Neuronal stem cell (in vitro differentiated cells): ENCODE results near the gene NRXN3.

Source experiments
- DNase-seq: peaks from one replicate; pipeline ENCODE4 v3.0.0-alpha.2; 2013; ENCODE audit warnings: low spot score
- H2AFZ ChIP-seq: one replicate; pipeline ENCODE4 v1.6.1; 2013; ENCODE audit warnings: mild to moderate bottlenecking, low read length, inconsistent platforms
- H2AK5ac ChIP-seq: 2 replicates; pipeline ENCODE4 v1.6.1; 2013; ENCODE audit warnings: low read depth, mild to moderate bottlenecking, inconsistent platforms, low read length, moderate library complexity, mixed read lengths
- H2BK120ac ChIP-seq: 2 replicates; pipeline ENCODE4 v1.6.1; 2013; ENCODE audit warnings: low read depth, mild to moderate bottlenecking, inconsistent platforms, low read length, moderate library complexity, mixed read lengths
- H2BK12ac ChIP-seq: one replicate; pipeline ENCODE4 v1.6.1; 2013; ENCODE audit warnings: low read length, inconsistent platforms
- H2BK15ac ChIP-seq: 2 replicates; pipeline ENCODE4 v1.6.1; 2013; ENCODE audit warnings: mild to moderate bottlenecking, low read length, inconsistent platforms, mixed read lengths
- H2BK5ac ChIP-seq: one replicate; pipeline ENCODE4 v1.6.1; 2013; ENCODE audit warnings: inconsistent platforms, mild to moderate bottlenecking, low read length, moderate library complexity
- H3K14ac ChIP-seq: one replicate; pipeline ENCODE4 v1.6.1; 2013; ENCODE audit warnings: low read length, inconsistent platforms
- H3K18ac ChIP-seq: 2 replicates; pipeline ENCODE4 v1.6.1; 2013; ENCODE audit warnings: low read length, inconsistent platforms
- H3K23ac ChIP-seq: 2 replicates; pipeline ENCODE4 v1.6.1; 2013; ENCODE audit warnings: low read depth, mild to moderate bottlenecking, mixed read lengths, low read length, inconsistent platforms; ENCODE audit not compliant: poor library complexity
- H3K27ac ChIP-seq: replicated peaks from 3 replicates; pipeline ENCODE4 v1.5.1; 2013; ENCODE audit warnings: low read length, inconsistent platforms
- H3K27me3 ChIP-seq, 3 experiments: 2 replicates each; pipeline ENCODE4 v1.6.1; 2013; ENCODE audit warnings: low read length in 3 of 3, mild to moderate bottlenecking in 2 of 3, inconsistent platforms in 1 of 3, low read depth in 1 of 3, mixed read lengths in 1 of 3, moderate library complexity in 1 of 3; ENCODE audit not compliant: control insufficient read depth in 3 of 3, insufficient read depth in 3 of 3
- H3K36me3 ChIP-seq, 2 donors: replicated peaks in 1 of 2; 2 replicates each; pipeline ENCODE4 v1.6.1; 2013; ENCODE audit warnings: low read length in 2 of 2; ENCODE audit not compliant: control insufficient read depth in 2 of 2, insufficient read depth in 2 of 2
- H3K4ac ChIP-seq: 2 replicates; pipeline ENCODE4 v1.6.1; 2013; ENCODE audit warnings: inconsistent platforms, mild to moderate bottlenecking, low read length, moderate library complexity
- H3K4me1 ChIP-seq, 2 donors: 1 replicate in 1 of 2; 2 replicates in 1 of 2; pipeline ENCODE4 v1.6.1; 2013; ENCODE audit warnings: low read length in 2 of 2, low read depth in 1 of 2; ENCODE audit not compliant: control insufficient read depth in 2 of 2, insufficient read depth in 1 of 2
- H3K4me2 ChIP-seq: one replicate; pipeline ENCODE4 v1.6.1; 2013; ENCODE audit warnings: mild to moderate bottlenecking, low read length, inconsistent platforms; ENCODE audit not compliant: insufficient read depth, poor library complexity, severe bottlenecking
- H3K4me3 ChIP-seq, 2 donors: 2 replicates each; pipeline ENCODE4 v1.5.1; 2013; ENCODE audit warnings: low read length in 2 of 2, mild to moderate bottlenecking in 2 of 2, inconsistent platforms in 1 of 2, moderate library complexity in 1 of 2
- H3K79me1 ChIP-seq: one replicate; pipeline ENCODE4 v1.6.1; 2013; ENCODE audit warnings: low read depth, mild to moderate bottlenecking, inconsistent platforms, low read length, moderate library complexity
- H3K9ac ChIP-seq: one replicate; pipeline ENCODE4 v1.6.1; 2013; ENCODE audit warnings: mild to moderate bottlenecking, low read depth, low read length, inconsistent platforms; ENCODE audit not compliant: poor library complexity
- H3K9me3 ChIP-seq, 2 donors: replicated peaks in 1 of 2; 2 replicates each; pipeline versions ENCODE3 to v1.6.1; 2013; ENCODE audit warnings: low read length in 2 of 2, mild to moderate bottlenecking in 2 of 2, inconsistent platforms in 1 of 2, low read depth in 1 of 2, mixed read lengths in 1 of 2, moderate library complexity in 1 of 2; ENCODE audit not compliant: control insufficient read depth in 2 of 2, insufficient read depth in 1 of 2
- H4K8ac ChIP-seq: one replicate; pipeline ENCODE4 v1.6.1; 2013; ENCODE audit warnings: low read depth, mild to moderate bottlenecking, inconsistent platforms, low read length, moderate library complexity
- H4K91ac ChIP-seq: one replicate; pipeline ENCODE4 v1.6.1; 2013; ENCODE audit warnings: low read length, low read depth, mild to moderate bottlenecking, inconsistent platforms; ENCODE audit not compliant: poor library complexity
- WGBS, 2 donors: extraction: QIAGEN DNeasy Blood & Tissue Kit; methylation state at CpG; one replicate each; pipeline ENCODE4 v1.1.7; 2013; ENCODE audit warnings: missing lambda C conversion rate in 2 of 2, mixed read lengths in 1 of 2; ENCODE audit not compliant: insufficient read length in 2 of 2, insufficient replicate concordance in 1 of 2; ENCODE audit errors: extremely low coverage in 2 of 2; 5-methylcytosine and 5-hydroxymethylcytosine counted together

NRXN3 gene

GRCh38 chr14:79542121-79542520 lies 1371.9 kb downstream of the NRXN3 start:
- Histone ChIP-seq H3K27me3 (no peaks in the 10 kb centered on the region), H3K9ac (no peak overlapping the region), H2AFZ (no peak overlapping the region), H2AK5ac (no peak overlapping the region), H3K18ac (no peak overlapping the region), H4K91ac (no peak overlapping the region), H3K23ac (no peak overlapping the region), H2BK120ac (no peak overlapping the region), H2BK15ac (no peak overlapping the region), H3K4me2 (no peak overlapping the region), H3K36me3 (no peaks in the 10 kb centered on the region), H3K14ac (no peak overlapping the region), H3K27ac (no peak overlapping the region), H2BK12ac (no peak overlapping the region), H3K79me1 (no peaks in the 10 kb centered on the region), H4K8ac (no peak overlapping the region), H3K4me1 (peaks cover 0 to 2% of the 10 kb centered on the region in 2 donors), H3K9me3 (no peaks in the 10 kb centered on the region), H3K4me3 (no peak overlapping the region), H2BK5ac (no peak overlapping the region), H3K4ac (no peak overlapping the region)
- WGBS, 2 donors: no CpG with 5 or more reads among the region's 3 CpGs
- DNase-seq: no peak

GRCh38 chr14:79543348-79543747 lies 1373.2 kb downstream of the NRXN3 start:
- no peak overlapping the region for H2BK5ac ChIP-seq
- H3K9ac ChIP-seq: no peak overlapping the region
- H2BK15ac ChIP-seq: no peak overlapping the region
- H3K27ac ChIP-seq: no peak overlapping the region
- no peak overlapping the region for H3K14ac ChIP-seq
- no peak overlapping the region for H3K18ac ChIP-seq
- H3K4me2 ChIP-seq: no peak overlapping the region
- H3K9me3 ChIP-seq: no peaks in the 10 kb centered on the region
- H2AK5ac ChIP-seq: no peak overlapping the region
- no peak overlapping the region for H4K8ac ChIP-seq
- no peak for DNase-seq
- no peak overlapping the region for H3K4me3 ChIP-seq
- no peaks in the 10 kb centered on the region for H3K27me3 ChIP-seq
- H3K36me3 ChIP-seq: no peaks in the 10 kb centered on the region
- H2BK12ac ChIP-seq: no peak overlapping the region
- no peaks in the 10 kb centered on the region for H3K79me1 ChIP-seq
- H4K91ac ChIP-seq: no peak overlapping the region
- peaks cover 0 to 2% of the 10 kb centered on the region in 2 donors for H3K4me1 ChIP-seq
- no peak overlapping the region for H3K4ac ChIP-seq
- H2AFZ ChIP-seq: no peak overlapping the region
- no CpG with 5 or more reads among the region's 1 CpG for WGBS, 2 donors
- no peak overlapping the region for H2BK120ac ChIP-seq
- H3K23ac ChIP-seq: no peak overlapping the region

GRCh38 chr14:79543967-79544697 lies 1374.0 kb downstream of the NRXN3 start:
- Histone ChIP-seq H2BK120ac (no peak overlapping the region), H4K91ac (no peak overlapping the region), H3K79me1 (no peaks in the 10 kb centered on the region), H3K23ac (no peak overlapping the region), H3K4ac (no peak overlapping the region), H3K18ac (no peak overlapping the region), H3K4me3 (no peak overlapping the region), H3K27me3 (no peaks in the 10 kb centered on the region), H3K9me3 (no peaks in the 10 kb centered on the region), H3K4me1 (peaks cover 0 to 4% of the 10 kb centered on the region in 2 donors), H3K4me2 (no peak overlapping the region), H3K27ac (no peak overlapping the region), H3K9ac (no peak overlapping the region), H2BK15ac (no peak overlapping the region), H2BK12ac (no peak overlapping the region), H4K8ac (no peak overlapping the region), H3K14ac (no peak overlapping the region), H2AFZ (no peak overlapping the region), H2BK5ac (no peak overlapping the region), H2AK5ac (no peak overlapping the region), H3K36me3 (no peaks in the 10 kb centered on the region)
- WGBS, 2 donors: no CpG with 5 or more reads among the region's 7 CpGs
- DNase-seq: no peak

GRCh38 chr14:79544698-79545070 lies 1374.5 kb downstream of the NRXN3 start:
- Histone ChIP-seq H2AK5ac (no peak overlapping the region), H3K18ac (no peak overlapping the region), H3K23ac (no peak overlapping the region), H4K8ac (no peak overlapping the region), H3K9ac (no peak overlapping the region), H3K79me1 (no peaks in the 10 kb centered on the region), H4K91ac (no peak overlapping the region), H3K9me3 (no peaks in the 10 kb centered on the region), H2BK120ac (no peak overlapping the region), H2AFZ (no peak overlapping the region), H3K27me3 (no peaks in the 10 kb centered on the region), H2BK15ac (no peak overlapping the region), H3K14ac (no peak overlapping the region), H2BK12ac (no peak overlapping the region), H3K4ac (no peak overlapping the region), H3K4me1 (peaks cover 0 to 4% of the 10 kb centered on the region in 2 donors), H3K4me3 (no peak overlapping the region), H3K36me3 (no peaks in the 10 kb centered on the region), H3K27ac (no peak overlapping the region), H3K4me2 (no peak overlapping the region), H2BK5ac (no peak overlapping the region)
- DNase-seq: no peak
- WGBS, 2 donors: no CpG with 5 or more reads among the region's 1 CpG
